Mesodermal cell (in vitro differentiated cells): ENCODE data around the gene CDYL.

Source experiments
- H3K27ac ChIP-seq: 2 replicates; pipeline ENCODE4 v1.7.0; 2013; ENCODE audit warnings: mild to moderate bottlenecking, low read depth, low read length, moderate library complexity; ENCODE audit not compliant: severe bottlenecking
- H3K36me3 ChIP-seq: 2 replicates; pipeline ENCODE4 v1.7.1; 2013; ENCODE audit warnings: mild to moderate bottlenecking, low read length, moderate library complexity; ENCODE audit not compliant: control insufficient read depth, insufficient read depth
- H3K4me1 ChIP-seq: one replicate; pipeline ENCODE4 v1.7.1; 2013; ENCODE audit warnings: mild to moderate bottlenecking, low read length; ENCODE audit not compliant: insufficient read depth, control insufficient read depth, poor library complexity, severe bottlenecking
- H3K4me3 ChIP-seq: 2 replicates; pipeline ENCODE4 v1.7.0; 2013; ENCODE audit warnings: low read length, control low read depth, mild to moderate bottlenecking; ENCODE audit not compliant: insufficient read depth, poor library complexity, severe bottlenecking; ENCODE audit errors: extremely low read depth
- H3K9me3 ChIP-seq: 2 replicates; pipeline ENCODE4 v1.7.1; 2013; ENCODE audit warnings: mild to moderate bottlenecking, low read length, moderate library complexity; ENCODE audit not compliant: control insufficient read depth
- WGBS, 2 experiments: methylation state at CpG; one replicate each; pipeline ENCODE4 v1.1.5; 2013; ENCODE audit warnings: missing lambda C conversion rate in 2 of 2; ENCODE audit not compliant: insufficient coverage in 2 of 2; 5-methylcytosine and 5-hydroxymethylcytosine counted together

The CDYL gene

GRCh38 chr6:4788482-4788881 is 12.3 kb downstream of the CDYL start:
- Histone ChIP-seq H3K27ac (no peak overlapping the region), H3K9me3 (peaks cover 5% of the 10 kb centered on the region), H3K4me3 (no peak overlapping the region), H3K4me1 (no peaks in the 10 kb centered on the region), H3K36me3 (peaks cover under 1% of the 10 kb centered on the region)
- WGBS, 2 experiments: 96 to 100% methylated on average over 1 to 5 of the region's 6 CpGs

- no peaks in the 10 kb centered on the region for H3K9me3 ChIP-seq
- H3K27ac ChIP-seq: no peak overlapping the region
- H3K4me1 ChIP-seq: no peaks in the 10 kb centered on the region
- H3K4me3 ChIP-seq: no peak overlapping the region
- H3K36me3 ChIP-seq: no peaks in the 10 kb centered on the region
- 78 to 83% methylated on average over 12 to 14 of the region's 16 CpGs for WGBS, 2 experiments
Observed at GRCh38 chr6:4788953-4789584, 12.9 kb downstream of the CDYL start.

GRCh38 chr6:4790158-4790899 is 14.1 kb downstream of the CDYL start:
- no peaks in the 10 kb centered on the region for H3K4me1 ChIP-seq
- no peaks in the 10 kb centered on the region for H3K36me3 ChIP-seq
- no peak overlapping the region for H3K27ac ChIP-seq
- H3K4me3 ChIP-seq: no peak overlapping the region
- WGBS, 2 experiments: 86 to 89% methylated on average over 2 to 4 of the region's 5 CpGs
- H3K9me3 ChIP-seq: no peaks in the 10 kb centered on the region

- H3K4me1 ChIP-seq: no peaks in the 10 kb centered on the region
- H3K27ac ChIP-seq: peak overlapping the region; percentile 7
Observed at GRCh38 chr6:4794140-4794707, 18.0 kb downstream of the CDYL start.

GRCh38 chr6:4797587-4797986 is 21.4 kb downstream of the CDYL start:
- H3K9me3 ChIP-seq: no peaks in the 10 kb centered on the region
- H3K4me3 ChIP-seq: no peak overlapping the region
- no peak overlapping the region for H3K27ac ChIP-seq
- WGBS, 2 experiments: no CpG with 5 or more reads among the region's 2 CpGs
- H3K4me1 ChIP-seq: peaks cover 4% of the 10 kb centered on the region
- no peaks in the 10 kb centered on the region for H3K36me3 ChIP-seq

More at GRCh38 chr6:4794140-4794707, 18.0 kb downstream of the CDYL start:
- H3K36me3 ChIP-seq: no peaks in the 10 kb centered on the region
- WGBS, 2 experiments: 68 to 75% methylated on average over 15 of the region's 15 CpGs
- no peaks in the 10 kb centered on the region for H3K9me3 ChIP-seq
- no peak overlapping the region for H3K4me3 ChIP-seq

- no peaks in the 10 kb centered on the region for H3K9me3 ChIP-seq
- no peak overlapping the region for H3K4me3 ChIP-seq
- H3K36me3 ChIP-seq: no peaks in the 10 kb centered on the region
- peaks cover 12% of the 10 kb centered on the region for H3K4me1 ChIP-seq
- H3K27ac ChIP-seq: no peak overlapping the region
- WGBS, 2 experiments: no CpG with 5 or more reads among the region's 3 CpGs
Observed at GRCh38 chr6:4799912-4800311, 23.7 kb downstream of the CDYL start.

GRCh38 chr6:4800662-4801061 is 24.5 kb downstream of the CDYL start:
- Histone ChIP-seq H3K4me3 (no peak overlapping the region), H3K4me1 (peaks cover 12% of the 10 kb centered on the region), H3K9me3 (no peaks in the 10 kb centered on the region), H3K36me3 (no peaks in the 10 kb centered on the region), H3K27ac (no peak overlapping the region)
- WGBS, 2 experiments: 90 to 94% methylated on average over 3 of the region's 3 CpGs

- Histone ChIP-seq H3K27ac (no peak overlapping the region), H3K4me3 (no peak overlapping the region), H3K4me1 (peaks cover 16% of the 10 kb centered on the region), H3K36me3 (no peaks in the 10 kb centered on the region), H3K9me3 (no peaks in the 10 kb centered on the region)
- WGBS, 2 experiments: 100% methylated on average over 1 of the region's 3 CpGs; no CpG with 5 or more reads in 1 of the 2 experiments
Observed at GRCh38 chr6:4801491-4802110, 25.4 kb downstream of the CDYL start.

GRCh38 chr6:4802312-4802935 is 26.2 kb downstream of the CDYL start:
- Histone ChIP-seq H3K4me1 (peaks cover 16% of the 10 kb centered on the region), H3K27ac (no peak overlapping the region), H3K9me3 (no peaks in the 10 kb centered on the region), H3K36me3 (no peaks in the 10 kb centered on the region), H3K4me3 (no peak overlapping the region)
- 93 to 100% methylated on average over 1 to 2 of the region's 4 CpGs for WGBS, 2 experiments

- H3K27ac ChIP-seq: no peak overlapping the region
- WGBS, 2 experiments: 72 to 86% methylated on average over 2 to 3 of the region's 5 CpGs
- H3K4me1 ChIP-seq: peaks cover 16% of the 10 kb centered on the region
- H3K36me3 ChIP-seq: peaks cover 6% of the 10 kb centered on the region
- H3K4me3 ChIP-seq: no peak overlapping the region
- peaks cover 2% of the 10 kb centered on the region for H3K9me3 ChIP-seq
Observed at GRCh38 chr6:4803343-4803744, 27.1 kb downstream of the CDYL start.
